HG02973 (cell line): ENCODE results near the gene ARHGEF4.

Source experiments
- ATAC-seq: cut with Tn5 transposase; IDR thresholded peaks from one replicate; pipeline ENCODE4 v1.9.1; 2021; ENCODE audit warnings: moderate library complexity; ENCODE audit not compliant: unreplicated experiment

Gene ARHGEF4

DNA sequence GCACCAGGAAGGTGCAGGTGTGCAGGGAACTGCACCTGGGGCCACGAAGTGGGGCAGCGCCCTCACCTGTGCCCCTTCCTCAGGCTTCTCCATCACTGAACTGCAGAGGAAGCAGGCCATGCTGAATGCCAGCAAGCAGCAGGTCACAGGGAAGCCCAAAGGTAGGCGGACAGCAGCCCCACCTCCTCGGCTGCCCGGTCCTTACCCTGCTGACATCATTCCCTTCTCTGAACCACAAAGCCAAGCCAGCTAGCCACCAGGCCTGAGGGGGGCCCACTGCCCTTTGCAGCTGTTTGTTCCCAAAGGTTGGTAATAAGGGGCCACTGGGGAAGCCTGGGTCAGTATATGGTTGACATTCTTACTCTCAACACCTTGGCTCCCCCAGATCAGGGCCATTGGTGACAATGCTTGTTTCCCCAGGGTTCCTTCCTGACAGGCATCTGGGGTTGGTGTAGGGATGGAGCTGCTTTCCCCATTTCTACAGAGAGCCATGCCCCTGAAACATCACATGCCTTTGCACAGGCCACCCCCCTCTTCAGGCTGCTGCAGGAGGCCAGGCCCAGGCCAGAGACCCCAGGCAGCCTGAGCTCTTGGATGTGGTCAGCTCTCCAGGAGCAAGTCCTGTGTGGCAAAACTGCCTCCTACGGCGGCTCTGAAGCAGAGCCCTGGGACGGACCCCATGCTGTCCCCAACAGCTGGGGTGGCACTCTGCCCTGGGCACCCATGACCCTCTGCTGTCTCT is 208.7 kb downstream of the ARHGEF4 start:
- no peak for ATAC-seq

DNA sequence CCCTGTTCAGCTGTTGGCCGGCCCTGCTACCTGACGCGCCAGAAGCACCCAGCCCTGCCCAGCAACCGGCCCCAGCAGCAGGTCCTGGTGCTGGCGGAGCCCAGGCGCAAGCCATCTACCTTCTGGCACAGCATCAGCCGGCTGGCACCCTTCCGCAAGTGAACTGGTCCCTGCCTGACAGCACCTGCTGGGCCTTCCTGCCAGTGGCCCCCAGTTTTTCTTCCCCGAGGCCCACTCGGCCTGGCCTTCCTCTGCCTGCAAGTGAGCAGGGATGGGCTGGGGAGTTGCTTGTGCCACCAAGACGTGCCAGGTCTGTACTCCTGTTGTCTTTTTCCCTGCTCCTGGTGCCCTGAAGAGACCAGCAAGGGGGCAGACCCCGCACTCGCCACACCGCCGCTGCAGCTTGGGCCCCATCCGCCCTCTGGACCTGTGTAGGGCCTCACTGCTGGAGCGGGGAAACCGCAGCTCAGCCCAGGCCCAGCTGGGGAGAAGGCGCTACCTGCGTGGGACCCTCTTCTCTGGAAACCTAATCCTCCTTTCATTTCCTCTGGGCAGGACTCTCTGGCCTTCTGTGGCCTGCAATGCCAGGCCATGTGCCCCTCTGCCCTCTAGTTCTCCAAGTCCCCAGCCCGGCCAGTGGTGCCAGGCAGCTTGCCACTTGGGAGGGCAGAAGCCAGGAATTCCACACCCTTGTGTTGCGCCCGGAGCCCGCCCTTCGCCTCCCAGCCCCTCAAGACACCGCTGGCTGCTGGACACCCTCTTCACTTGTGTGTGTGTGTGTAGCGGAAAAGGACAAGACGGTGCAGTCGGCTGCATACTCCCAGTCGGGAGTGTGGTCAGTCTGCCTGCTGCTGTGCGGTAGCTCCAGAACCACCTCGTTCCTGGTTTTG is 209.6 kb downstream of the ARHGEF4 start:
- ATAC-seq, result no peak

DNA sequence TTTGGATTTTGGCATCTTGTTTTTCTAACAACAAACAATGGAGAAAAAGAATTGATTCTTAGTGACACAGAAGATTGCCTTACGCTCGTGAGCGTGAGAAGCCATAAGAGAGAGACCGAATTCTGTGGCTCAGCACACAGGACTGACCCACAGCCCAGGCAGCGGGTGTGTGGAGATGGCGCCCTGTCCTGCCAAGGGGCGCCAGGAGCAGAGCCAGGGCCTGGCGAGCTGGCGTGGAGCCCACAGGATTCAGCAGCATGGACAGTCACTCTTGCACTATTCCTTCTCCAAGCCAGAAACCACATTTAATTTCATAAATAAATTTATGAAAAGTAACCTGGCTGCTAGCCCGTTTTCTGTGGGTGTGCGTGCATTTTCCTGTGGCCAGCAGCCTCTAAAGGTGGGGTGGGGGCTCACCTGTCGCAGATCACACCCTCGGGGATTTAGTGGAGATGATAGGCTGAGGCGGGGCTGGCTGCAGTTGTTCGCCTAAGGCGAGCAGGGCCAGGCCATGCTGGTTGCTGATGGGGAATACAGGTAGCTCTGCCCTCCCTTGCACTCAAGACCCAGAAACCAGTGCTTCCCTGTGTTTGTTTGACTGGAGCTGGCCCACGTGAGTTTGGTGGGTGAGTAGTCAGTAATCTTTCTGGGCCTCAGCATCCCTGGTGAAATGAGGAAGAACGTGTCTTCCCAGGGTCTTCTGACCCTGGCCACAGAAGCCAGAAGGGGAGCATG is 210.4 kb downstream of the ARHGEF4 start:
- ATAC-seq, result no peak

DNA sequence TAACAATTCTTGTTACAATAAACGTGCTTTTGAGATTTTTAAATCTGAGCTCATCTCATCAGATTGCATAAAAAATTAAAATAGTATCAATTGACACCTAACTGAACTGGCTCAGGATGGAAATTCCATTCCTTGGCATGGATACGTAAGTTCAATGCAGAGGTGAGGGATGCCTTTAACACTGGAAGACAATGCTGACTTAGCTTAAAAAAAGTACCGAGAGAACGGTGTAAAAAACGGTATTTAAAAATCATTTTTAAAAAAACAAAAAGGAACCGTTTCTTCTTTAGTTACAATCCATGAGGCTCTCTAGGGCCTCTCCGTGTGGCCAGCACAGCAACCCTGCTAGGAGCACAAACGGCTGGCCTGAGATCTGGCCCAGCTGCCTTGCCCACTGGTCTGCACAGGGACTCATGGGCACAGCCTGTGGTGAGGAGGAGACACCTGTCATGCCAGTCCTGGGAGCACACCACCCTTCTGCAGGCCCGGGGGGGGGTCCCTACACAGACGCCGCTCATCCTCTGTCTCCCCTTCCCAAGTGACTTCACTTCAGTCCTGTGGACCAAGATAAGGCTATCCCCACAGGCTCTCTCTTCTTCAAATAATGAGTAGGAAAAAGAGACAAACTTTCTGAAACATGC is 211.3 kb downstream of the ARHGEF4 start:
- no peak for ATAC-seq

DNA sequence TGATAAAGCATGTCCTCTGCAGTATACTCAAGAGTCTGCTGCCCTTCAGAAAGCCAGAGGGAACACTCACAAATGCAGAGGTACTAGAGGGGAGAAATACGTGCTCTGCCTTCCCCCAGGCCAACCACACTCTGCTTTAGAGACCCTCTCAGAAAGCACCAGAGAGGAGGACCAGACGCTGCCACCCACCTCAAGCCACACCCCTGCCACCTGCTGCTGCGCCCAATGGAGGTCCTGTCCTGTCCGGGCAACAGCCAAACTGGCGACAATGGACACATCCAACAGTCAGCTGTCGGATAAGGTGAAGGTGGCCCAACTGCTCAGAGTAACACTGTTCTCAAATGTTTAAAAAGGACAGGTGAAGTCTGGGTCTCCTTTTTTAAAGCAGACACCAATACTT is 211.9 kb downstream of the ARHGEF4 start:
- no peak for ATAC-seq

DNA sequence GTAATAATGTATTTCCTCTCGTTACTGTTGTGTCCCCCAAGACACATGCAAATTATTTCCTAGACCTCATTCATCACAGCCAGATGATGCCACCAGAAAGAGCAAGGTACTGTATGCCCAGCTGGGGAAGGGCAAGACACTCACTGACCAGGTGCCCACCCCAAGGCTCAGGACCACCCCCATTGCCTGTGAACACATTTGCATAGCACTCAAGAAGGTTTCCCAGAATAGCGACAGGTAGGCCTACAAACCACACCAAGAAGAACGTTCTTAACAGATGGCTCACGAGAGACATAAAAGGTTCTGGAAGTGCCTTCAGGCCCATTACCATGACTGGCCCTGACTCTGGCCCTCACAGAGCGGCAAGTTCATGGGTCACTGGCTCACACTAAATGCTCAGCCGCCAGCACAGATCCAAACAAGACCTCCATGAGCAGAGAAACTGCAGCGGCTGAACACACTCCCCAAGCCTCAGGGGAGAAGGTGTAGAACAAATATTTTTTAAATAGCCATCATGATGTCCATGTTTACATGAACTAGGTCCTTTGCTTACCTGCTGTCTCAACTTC is 212.5 kb downstream of the ARHGEF4 start:
- no peak for ATAC-seq

DNA sequence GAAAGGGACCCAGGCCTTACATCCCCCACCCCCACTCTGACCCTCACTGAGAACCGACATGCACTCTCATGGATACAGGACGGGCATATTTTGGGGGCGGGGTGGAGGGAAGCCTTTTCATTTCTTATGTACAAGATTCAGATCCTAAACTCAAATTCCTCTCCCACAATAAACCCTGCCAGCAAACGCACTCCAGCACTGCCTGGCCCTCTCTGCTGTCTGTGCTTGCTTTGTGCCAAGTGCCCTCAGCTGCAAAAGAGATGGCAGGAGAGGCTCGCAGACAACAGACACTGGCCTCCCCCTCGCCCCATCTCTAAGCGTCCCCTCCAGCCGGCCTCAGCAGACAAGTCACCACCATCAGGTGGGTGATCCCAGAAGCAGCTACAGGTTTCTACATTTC is 214.2 kb downstream of the ARHGEF4 start:
- ATAC-seq, result no peak

DNA sequence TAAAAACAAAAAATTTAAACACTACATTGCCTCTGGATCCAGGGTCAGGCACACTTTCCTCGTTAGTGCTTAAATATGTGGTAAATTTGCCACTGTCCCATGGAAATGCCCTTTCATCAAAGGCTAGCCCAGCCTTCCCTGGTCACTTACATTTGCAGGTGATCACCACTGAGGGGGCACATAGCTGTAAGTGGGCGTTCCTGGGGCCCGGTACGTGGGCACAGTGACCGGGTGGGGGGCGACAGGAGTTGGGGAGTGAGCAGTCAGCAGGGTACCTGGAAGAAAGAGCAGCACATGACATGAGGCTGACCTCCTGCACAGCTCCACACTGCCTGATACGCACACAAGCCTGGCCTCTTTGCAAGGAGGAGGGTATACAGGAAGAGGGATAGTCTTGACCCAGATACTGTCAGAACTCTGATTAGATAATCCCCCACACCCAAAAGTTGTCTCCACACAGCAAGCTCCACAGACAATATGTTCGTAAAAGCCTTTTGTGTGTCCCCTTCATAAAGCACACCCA is 216.1 kb downstream of the ARHGEF4 start:
- no peak for ATAC-seq

DNA sequence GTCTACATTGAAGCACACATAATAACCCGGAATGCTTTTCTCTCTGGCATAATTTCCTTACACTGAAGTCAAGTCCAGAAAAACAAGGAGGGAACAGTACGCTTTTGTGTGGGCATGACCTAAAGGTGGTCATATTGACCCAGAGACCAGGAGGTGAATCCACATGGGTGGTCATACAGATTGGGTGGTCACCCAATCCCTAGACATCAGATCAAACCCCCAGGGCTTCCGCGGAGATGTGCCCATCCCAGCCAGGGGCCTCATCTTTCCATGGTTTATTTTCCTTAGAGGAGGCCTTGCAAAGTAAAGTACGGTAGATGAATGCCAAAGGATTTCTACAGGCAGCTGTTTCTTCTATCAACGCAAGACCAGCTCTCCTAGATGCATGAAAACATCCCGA is 217.8 kb downstream of the ARHGEF4 start:
- no peak for ATAC-seq

DNA sequence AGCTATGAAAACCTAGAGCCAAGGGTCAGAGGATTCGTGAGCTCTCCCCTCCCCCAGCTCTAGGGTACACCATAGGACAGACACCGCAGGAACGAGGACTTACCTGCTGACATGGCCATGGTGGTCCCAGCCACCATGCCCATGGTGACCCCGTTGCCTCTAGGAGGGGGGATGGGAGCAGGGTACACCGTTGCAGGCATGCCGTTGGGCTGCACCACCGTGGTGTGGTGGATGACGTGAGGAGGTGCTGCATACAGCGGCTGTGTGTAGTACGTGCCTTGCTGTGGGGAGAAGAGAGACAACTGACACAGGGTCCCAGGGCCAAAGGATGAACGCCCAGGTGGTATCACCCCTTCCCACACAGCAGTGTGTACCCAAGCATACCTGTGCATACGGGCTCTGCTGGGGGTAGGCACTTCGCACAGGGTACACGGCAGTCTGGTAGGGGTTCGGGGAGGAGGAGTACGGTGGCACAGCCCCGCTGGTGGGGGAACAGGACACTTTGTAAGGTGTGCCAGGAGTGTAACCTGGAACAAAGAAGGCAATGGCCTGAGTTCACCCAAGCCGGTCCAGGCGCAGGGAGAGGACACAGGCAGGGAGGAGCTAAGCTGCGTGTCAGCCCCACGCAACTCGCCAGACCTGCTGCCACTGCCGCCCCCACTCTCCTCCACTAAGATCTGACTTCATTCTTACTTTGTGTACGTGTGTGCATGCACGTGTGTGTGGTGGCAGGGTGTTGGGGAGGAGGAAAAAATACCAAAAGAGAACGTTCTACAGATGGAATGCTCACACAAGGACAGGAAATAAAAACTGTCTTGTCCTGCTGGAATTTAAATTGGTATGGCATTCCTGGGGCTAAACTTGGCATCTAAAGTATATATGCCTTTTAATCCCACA is 218.7 kb downstream of the ARHGEF4 start:
- ATAC-seq, result no peak

DNA sequence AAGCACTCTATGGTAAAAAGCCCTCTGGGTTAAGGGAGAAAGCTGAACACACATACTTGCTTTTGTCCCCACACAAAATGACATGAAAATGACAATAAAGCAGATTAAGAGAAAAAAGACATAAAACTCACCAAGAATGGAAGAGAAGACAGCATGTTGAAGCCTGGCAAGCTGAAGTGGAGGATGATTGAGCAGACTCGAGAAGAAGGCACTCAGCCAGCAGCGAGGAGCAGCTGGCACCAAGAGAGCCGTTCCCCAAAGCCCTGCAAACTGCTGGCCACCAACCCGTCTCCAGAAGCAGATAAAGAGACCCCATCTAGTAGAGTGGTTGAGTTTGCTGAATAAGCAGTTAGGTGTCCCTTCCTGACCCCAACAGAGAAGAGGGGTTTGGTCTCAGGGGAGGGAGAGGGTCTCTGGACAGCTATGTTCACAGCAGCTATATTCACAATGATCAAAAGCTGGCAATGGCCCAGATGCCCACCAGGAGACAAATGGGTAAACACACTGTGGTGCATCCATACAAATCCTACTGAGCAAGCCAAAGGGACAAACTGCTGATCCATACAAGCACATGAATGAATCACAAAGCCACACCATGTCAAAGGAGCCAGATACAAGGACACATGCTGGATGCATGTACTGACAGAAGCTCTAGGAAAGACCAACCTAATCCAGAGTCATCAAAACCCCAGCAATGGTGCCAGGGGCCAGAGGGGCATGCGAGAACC is 219.7 kb downstream of the ARHGEF4 start:
- no peak for ATAC-seq

DNA sequence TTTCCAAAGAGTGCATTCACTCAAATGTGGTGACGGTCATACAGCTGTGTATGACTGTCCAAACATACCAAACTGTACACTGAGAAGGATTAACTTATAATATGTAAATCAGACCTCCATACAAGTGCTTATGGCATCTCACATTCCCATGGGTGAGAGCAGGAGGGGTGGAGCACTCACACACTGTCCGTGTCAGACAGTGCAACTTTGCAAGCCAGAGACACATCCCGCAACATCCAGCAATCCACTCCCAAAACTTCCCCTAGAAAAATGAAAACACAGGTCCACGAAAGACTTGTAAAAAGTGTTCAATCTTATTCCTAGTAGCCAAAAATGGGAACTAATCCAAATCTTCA is 220.2 kb downstream of the ARHGEF4 start:
- no peak for ATAC-seq

DNA sequence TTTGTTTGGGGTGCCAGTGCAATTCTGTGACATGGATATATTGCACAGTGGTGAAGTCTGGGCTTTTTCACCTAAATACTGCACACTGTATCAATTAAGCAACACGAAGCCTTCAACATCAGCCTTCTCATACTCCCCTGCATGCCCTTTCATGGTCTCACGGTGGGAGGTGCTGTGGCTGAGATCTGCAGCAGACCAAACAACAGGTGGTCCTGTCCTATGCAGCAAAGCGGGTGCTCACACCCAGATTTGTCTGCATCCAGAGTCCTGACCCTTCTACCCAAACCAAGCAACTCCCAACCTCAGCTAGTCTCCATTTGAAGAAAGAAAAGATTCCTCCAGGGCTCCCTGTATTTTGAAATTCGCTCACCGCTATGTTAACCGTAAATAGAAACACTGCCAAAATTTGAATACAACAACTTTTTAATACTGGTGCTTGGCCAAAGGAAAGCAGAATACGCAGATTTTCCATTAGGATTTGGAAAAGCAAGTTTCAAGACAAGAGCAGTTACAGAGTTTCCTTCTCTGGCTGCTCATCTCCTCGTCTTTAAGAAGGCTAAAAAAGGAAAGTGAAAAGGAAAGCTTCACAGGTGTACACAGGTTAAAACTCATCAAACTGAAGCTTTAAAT is 221.6 kb downstream of the ARHGEF4 start:
- no peak for ATAC-seq

DNA sequence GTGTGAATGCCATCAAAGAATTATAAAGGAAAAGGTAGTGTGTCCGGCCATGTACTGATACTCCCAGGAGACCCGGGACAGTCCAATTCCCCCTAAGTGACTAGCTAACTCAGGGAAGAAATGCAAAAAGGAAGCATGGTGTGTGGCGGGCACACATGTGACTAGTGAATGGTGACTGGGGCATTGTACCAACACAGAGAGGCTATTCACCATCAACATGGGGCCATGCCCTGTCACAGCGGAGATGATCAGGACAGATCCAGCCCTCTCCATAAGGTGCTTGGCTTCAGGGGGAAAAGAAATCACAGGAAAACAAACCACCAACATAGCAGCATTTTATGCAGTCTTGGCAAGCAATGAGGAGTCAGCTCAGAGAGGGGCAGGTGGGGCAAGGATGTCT is 222.2 kb downstream of the ARHGEF4 start:
- ATAC-seq, result no peak

DNA sequence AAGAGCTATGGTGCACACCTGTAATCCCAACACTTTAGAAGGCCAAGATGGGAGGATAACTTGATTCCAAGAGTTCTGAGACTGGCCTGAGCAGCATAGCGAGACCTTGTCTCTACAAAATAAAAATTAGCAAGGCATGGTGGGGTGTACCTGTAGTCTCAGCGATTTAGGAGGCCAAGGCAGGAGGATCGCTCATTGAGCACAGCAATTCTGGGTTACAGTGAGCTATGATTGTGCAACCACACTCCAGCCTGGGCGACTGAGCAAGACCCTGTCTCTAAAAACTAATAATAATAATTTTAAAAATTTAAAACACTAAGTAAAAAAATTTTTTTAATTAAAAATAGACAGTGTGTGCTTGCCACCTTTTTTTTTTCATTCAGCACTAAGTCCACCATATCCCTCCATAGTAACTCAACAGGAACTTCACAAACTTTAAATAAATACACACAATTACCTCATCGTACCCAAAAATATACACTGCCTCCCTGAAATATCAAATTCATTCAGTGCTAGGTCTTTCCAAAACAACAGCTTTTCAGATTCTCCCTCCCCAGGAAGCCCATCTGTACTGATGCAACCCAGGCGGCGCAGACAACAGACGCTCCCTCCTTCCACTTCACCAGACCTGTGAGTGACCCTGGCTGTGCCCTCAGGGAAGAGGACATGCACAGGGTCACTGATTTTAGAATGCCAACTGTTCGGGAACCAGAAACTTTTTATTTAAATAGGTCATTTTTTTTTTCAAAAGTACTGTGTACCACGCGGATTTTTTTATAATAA is 227.0 kb downstream of the ARHGEF4 start:
- no peak for ATAC-seq

DNA sequence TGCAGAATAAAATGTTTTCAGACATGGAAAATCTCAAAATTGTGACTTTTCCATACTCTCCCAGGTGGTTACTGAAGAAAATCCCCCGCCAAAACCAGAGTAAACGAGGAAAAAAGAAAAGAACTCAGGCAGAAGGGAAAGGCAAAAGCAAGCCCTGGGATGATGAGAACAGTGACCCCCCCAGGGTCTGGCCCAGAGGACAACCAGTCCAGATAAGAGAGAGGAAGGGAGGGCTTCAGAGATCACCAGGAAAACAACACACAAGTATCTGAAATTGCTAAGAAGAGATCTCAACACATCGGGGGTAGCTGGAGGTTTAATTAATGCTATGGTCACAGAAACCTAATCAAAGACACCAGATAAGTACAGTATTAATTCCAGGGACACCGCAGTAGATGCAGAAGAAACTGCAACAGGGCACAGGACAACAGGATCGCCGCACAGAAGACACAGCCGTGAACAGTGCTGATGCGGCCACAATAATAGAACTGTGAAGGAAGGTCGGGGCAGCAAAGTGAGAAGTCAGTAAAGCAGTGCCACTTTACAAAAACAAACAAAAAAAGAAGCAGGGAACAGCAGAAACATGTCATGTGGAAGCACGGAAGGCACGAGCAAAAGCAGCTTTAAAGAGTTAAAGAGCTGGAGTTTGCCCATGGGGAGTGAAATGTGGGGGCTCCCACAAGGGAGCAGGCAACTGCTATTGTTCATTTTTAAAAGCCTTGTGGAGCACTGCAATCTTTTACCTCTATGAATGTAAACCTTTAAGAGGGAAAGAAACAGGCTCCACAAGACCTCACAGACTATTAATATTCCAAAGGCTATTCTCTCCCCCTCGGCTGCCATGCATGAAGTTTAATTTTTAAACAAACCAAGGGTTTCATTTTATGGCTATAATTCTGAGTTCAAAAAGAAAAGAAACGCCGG is 228.1 kb downstream of the ARHGEF4 start:
- ATAC-seq, result no peak
